Kasumi-1 (cell line): ENCODE data around the gene NUDT21.
"Not testable (repeated sequence)": the region's sequence is repeated elsewhere in the genome, so short reads cannot be mapped to it uniquely, and the experiment has no call there.

Source experiments
- DNase-seq, 2 experiments: peaks; one replicate each; lab custom pipeline; 2025; lab: John Stamatoyannopoulos, UW

The NUDT21 gene

DNA sequence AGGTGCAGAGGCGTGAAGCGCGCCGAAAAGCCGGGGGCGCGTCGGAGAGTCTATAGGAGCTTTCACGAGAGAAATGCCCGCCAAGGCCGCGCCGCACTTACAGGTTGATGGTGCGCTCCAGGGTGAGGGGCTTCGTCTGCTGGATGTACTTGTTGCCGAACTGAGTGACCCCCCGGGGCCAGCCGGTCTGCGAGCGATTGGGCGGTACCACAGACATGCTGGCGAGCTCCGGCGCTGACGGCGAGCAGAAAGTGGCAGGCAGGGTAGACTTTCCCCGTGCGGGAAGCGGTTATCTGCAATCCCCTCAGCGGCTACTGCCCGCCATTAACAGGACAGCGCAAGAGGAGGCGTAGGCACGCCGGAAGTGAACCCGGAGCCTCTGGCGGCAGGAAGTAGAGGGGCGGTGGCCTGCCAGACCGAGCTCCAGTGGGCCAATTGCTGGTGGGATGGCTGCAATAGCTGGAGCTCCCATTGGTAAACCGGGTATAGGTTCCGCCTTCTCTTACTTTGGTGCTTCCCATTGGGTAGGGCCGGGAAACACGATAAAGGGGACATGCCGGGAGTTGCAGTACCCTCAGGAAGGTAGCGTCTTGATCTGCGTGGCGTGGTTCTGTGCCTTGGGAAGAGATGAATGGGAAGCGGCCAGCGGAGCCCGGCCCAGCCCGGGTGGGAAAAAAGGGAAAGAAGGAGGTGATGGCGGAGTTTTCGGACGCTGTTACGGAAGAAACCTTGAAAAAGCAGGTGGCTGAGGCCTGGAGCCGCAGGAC is at the start of gene NUDT21, which contains the start of gene OGFOD1:
TSS of gene NUDT21 (minus strand) at position 347 of the 767 bp plus-strand sequence. CDS start at position 217, 130 bp downstream.
TSS of gene OGFOD1 (plus strand) at position 569 of the 767 bp plus-strand sequence. CDS start at position 628, 59 bp downstream.
- peak; percentile 99 to 100 for DNase-seq

DNA sequence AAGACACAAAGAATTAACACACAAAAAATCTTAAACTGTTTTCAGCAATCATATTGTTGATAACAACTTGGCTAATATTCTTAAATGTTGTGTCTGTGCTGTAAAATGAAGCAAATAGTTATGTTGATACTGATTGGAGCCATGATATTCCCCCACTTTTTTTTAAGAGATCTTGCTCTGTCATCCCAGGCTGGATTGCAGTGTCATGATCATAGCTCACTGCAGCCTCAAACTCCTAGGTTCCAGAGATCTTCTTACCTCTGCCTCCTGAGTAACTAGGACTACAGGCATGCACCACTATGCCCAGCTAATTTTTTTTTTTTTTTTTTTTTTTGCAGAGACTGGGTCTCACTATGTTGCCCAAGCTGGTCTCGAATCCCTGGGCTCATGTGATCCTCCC is 42.7 kb upstream of the NUDT21 start:
- no peak for DNase-seq

DNA sequence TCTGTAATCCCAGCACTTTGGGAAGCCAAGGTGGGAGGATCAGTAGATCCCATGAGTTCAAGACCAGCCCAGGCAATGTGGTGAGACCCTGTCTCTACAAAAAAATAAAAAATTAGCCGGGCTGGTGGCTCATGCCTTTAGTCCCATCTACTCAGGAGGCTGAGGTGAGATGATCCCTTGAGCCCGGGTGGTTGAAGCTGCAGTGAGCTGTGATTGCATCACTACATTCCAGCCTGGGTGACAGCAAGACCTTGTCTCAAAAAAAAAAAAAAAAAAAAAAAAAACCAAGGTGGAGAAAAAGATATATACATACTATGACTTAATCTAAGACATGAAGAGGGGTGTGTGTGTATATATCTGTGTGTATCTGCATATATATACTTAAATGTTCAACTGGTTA is 42.0 kb upstream of the NUDT21 start:
- DNase-seq, result no peak

DNA sequence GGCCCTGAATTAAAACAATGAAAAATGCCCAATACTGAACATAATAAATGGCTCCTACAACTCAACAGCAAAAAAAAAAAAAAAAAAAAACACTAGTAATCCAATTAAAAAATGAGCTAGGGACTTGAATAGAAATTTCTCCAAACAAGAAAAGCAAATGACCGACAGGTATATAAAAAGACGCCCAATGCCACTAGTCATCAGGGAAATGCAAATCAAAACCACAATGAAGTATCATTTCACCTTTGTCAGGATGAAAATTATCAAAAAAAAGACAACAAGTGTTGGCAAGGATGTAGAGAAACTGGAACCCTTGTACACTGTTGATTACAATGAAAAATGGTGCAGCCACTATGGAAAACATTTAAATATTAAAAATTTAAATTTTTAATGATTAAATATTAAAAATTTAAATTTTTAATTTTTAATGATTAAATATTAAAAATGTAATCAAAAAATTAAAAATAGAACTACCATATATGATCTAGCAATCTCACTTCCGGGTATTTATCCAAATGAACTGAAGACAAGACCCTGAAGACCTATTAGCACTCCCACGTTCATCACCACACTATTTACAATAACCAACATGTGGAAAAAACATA is 40.6 kb upstream of the NUDT21 start:
- no peak for DNase-seq

DNA sequence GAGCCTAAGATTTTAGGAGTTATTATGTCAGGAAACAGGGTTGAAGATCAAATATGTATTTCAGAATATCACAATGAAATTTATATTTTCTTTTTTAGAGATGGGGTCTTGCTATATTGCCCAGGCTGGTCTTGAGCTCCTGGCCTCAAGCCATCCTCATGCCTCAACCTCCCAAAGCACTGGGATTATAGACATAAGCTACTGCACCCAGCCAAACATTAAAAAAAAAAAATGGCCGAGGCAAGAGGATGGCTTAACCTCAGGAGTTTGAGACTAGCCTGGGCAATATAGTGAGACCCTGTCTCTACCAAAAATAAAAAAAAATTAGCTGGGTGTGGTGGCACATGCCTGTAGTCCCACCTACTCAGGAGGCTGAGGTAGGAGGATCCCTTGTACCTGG is 37.7 kb upstream of the NUDT21 start:
- not testable (repeated sequence) for DNase-seq

DNA sequence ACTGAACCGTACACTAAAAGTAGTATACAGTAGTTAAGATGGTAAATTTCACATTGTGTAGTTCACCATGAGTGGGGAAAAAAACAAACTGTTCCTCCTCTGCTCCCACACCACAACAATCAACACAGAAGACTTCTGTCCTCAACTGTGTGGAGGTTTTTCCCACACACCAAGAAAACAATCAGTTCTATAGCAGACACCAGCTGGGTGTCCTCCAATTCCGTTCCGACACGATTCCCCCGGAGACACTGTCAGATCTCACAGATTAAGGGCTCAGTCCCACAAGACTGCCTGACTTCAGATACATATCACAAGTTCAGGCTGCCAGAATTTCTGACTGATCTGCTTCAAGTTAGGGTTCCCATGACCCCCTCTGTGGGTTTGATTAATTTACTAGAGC is 36.9 kb upstream of the NUDT21 start:
- no peak for DNase-seq

DNA sequence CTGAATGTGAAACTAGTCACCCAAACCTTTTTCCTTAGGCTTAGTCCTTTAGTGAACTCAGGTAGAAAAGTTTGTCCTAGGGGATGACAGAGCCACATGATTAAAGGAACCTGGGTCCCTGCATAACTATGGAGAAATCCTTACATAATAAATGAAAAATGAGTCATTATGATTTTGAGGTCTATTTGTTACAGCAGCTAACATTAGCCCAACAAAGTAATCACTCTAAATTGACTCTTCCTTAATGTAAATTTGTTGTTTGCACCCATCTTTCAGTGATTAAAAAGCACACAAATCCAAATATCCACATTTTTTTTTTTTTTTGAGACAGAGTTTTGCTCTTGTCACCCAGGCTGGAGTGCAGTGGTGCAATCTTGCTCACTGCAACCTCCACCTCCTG is 32.3 kb upstream of the NUDT21 start:
- DNase-seq, result no peak

DNA sequence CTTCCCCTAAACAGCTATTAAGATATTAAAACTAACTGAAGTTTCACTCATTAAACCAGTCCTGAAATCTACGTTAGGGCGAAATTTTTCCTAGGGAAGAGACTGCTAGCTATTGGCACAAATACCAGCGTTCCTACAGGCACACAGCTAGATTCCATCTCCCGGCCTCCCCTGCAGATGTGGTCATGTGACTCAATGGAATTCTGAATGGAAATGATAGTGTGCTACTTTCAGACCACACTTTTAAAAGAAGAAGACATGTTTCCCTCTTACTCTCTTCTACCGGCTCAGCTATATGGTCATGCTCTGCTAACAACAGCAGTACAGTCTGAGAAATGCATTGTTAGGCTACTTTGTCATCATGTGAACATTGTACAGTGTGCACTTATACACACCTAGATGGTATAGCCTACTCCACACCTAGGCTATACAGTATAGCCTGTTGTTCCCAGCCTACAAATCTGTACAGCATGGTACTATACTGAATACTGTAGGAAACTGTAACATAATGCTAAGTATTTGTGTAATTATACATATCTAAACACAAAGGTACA is 31.6 kb upstream of the NUDT21 start:
- DNase-seq, result no peak

DNA sequence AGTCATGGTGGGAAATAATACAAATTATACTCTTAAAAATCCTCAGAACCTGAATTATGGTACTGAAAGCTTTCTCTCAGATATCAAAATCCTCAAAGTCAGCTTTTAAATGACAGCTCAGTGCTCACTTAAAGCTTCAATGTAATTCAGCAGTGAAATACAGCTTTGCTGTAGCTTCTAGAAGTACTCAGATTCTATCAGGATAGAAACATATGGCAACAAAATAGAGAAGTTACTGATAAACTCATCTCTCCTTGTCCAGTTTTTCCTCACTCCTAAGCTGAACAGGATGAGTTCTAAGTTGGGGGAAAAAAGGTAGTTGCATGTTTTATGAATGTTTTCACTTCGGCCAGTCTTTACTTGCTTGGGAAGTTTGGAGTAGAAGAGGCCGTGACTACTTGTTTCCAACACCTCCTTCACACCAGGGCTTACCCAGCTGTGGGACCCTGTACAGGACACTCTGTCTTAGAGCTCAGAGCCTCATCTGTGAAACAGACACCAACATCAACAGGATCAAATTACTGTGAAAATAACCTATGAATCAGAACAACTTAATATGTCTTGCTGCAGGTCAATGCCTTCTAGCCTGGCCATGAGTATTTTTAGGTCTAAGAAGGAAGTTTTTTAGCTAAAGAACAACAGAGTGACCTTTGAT is 30.5 kb upstream of the NUDT21 start:
- no peak for DNase-seq

DNA sequence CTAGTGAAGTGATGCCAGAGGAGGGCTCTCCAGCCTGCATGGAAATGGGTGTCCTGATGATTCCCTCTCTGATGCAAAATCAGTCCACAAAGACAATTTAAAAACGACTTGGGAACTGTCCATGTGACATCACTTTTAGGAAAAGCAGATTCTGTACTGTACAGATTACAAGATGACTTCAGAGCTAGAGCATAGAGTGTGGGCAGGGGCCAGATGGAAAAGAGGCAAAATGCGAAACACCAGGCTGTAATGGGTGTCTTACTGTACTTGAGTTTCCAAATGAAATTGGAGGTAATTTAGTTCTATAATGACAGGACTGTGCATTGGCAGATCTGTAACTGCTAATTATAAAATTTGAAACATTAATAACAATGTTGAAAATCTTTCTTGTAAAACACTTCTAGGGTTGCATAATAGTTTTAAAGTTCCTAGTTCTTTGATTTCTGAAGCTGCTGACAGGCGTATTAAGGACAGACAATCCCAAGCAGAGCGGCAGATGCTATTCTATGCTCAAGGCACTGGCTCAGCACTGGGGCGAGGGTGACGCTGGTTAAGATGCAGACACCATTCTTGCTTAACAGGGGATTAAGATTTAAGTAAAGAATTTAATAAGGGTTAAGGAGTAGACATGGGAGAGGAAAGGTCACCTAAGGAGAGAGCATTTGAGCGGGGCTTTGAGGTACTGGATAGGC is 29.8 kb upstream of the NUDT21 start:
- DNase-seq, result no peak

DNA sequence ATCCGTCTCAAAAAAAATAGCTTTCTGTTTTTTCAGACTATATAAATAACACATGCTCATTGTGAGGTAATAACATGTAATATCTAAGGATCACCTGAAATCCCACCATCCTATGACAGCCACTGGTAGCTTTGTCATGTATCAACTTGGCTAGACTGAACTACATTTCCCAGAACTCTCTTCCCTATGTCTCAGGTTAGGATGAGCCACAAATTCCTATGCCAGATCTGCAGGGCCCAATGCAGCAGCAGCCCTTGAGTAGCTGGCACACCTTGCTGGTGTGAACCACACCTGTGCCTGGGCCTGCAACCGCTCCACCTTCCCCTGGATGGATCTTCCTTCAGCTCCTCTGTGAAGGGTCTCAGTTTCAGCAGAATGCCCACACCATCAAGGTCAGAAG is 28.3 kb upstream of the NUDT21 start:
- no peak for DNase-seq

DNA sequence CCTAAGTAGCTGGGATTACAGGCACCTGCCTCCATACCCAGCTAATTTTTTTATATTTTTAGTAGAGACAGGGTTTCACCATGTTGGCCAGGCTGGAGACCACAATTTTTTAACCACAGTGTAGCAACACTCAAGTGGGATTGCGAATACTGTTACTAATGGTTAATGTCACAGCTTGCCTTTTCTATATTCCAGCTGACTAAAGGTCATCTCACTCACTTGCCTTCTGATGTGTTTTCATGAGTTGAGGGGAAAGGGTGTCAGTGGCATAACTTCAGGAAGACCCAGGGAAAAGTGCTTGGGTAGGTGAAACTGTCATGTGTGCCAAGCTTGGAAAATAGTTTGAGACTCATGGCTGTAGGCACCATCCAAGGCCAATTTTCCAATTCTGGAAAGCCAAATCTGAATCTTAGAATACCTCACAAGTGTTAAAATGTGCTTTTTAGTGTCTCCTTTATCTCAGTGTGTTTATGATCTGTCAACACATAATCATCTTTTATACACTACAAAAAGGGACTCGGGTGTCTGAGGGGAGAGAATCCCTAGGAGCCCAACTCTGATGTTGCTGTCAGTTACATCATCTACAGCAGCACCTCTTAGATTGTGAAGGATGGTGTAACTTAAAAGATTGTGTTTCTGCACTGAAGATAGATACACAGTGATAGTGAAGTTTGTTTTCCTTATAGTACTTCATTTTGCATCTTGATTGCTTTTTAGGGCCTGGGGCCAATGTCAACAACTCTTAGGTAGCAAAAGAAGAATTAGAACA is 27.3 kb upstream of the NUDT21 start:
- no peak for DNase-seq

DNA sequence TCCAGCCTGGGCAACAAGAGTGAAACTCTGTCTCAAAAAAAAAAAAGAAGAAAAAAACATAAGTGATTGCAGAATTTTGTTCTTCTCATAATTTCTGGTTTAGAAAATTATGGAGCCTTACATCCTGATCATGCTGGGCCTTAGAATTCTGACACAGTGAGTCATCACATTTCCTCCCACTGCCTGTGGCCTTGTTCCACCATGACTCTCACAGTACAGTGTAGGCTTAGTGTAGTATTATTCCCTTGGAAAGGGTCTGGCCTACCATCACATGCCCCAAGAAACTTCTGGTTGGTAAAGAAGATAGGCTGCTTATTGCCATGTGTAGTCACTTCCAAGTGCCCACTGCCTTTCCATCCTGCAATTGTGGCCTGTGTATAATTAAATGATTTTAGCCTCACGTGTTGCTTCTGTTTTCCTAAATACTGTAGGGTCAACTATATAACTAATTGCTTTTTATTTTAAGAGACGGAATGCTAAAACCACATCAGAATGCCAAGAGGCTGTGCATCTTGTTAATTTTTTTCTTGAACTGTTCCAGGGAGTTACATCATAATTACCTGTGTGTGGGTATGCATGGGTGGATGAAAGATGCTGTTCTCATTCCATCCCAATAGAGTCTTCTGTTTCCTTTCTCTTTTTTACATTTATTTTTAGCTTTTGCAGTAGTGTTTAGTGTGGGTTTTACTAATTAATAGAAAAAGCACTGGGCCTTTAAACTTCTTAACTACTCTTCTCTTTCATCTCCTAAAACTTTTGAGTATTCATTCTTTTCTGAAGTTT is 26.2 kb upstream of the NUDT21 start:
- DNase-seq, result peak; percentile 22 to 31

DNA sequence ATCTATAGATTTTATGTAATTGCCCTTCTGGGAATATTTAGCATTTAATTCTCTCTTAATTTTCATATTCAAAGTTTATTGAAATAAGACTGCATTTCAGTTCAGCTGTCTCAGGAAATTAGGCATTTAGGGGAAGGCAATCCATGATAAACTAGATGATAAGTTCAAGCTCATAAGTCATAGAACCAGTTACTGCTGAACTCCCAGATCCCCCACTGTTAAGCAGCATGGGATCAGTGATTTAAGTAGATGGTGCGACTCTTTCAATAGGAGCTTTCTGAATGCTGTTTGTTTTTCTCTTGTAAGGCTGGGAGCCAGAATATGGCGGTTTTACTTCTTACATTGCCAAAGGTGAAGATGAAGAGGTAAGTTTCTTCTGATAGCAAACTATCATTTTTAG is 24.1 kb upstream of the NUDT21 start:
- DNase-seq, result no peak

DNA sequence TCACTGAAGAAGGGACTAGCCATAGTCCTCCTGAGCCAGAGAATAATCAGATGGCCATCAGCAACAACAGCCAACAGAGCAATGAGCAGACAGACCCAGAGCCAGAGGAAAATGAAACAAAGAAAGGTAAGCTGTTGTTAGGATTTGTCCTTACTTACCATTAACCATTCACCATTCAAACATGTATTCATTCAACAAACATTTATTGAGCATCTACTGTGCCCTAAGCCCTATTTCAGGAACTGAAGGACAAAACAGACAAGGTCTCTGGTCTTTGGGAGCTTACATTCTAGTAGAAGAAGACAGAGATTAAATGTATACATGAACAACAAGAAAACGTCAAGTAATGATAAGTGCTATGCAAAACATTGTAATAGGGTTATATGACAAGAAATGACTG is 19.5 kb upstream of the NUDT21 start:
- no peak for DNase-seq

DNA sequence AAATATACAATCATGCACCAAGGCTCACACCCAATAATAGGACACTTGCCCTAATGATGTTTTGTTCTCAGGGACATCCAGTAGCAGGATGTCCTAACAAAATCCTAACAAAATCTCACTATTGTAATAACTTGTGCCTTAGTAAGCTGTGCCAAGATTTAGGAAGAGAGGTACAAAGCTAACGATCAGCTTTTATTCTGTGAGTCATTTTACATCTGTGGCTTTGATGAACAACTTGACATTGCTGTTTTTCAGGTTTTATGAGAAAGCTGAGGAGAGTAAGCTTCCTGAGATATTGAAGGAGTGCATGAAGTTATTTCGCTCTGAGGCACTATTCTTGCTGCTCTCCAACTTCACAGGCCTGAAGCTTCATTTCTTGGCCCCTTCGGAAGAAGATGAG is 19.1 kb upstream of the NUDT21 start:
- no peak for DNase-seq

DNA sequence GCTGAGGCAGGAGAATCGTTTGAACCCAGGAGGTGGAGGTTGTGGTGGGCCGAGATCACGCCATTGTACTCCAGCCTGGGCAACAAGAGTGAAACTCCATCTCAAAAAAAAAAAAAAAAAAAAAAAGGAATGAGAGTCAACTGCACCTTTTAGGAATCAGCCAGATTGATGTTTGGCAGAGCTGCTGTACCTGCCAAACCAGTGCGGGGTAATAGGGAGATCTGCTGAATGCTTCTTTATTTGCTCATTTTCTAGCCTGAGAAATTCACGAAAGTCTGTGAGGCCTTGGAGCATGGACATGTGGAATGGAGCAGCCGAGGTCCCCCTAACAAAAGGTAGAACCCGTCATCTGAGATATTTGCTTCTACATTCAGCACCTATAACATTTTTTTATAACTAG is 18.6 kb upstream of the NUDT21 start:
- DNase-seq, result no peak

DNA sequence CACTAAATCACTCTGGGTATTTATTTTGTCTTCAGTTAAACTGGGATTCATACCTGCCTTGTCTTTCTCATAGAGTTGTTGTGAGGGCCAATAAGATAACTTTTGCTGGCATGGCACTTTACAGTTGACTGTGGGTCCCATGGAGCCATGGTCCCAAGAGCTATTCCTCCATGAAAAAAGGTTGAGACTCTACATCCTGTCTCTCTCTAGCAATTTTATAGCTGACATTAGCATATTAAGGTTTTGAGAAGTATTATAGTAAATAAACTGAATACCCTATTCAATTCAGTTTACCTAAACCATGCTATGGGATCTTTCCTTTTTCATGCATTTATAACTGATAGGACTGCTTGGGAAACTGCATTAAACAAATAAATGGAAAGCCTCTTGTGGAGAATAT is 17.7 kb upstream of the NUDT21 start:
- no peak for DNase-seq

DNA sequence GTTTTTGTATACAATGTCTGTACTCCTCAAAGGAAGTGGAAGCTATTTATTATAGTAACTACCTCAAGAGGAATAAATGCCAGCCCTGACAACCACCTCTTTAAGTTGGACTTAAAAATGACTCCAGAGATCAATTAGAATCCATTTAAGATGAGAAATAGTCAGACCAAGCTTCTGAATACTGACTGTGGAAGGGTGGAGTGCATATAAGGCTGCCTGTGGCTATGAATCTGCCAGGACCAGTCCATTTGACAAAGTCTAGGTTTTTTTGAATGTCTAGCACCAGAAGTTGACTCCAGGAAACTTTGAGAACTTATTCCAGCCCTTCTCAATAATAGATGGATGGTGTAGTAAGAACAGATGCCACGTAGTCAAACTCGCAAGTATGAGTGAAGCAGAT is 15.2 kb upstream of the NUDT21 start:
- DNase-seq, result no peak

DNA sequence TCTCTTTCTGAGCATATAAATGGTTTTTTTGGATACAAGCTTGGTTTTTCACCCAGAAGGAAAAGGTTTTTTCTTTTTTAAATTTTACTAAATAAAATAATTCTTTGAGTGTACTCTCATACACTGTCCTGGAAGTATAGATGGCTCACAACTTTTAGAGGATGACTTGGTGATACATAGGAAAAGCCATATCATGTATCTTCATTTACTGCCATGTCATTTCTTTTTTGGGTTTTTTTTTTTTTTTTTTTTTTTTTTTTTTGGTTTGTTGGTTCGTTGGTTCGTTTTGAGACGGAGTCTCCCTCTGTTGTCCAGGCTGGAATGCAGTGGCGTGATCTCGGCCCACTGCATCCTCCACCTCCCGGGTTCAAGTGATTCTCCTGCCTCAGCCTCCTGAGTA is 12.0 kb upstream of the NUDT21 start:
- DNase-seq, result no peak
